ENCODE measurements around the gene INAVA.
"Not testable (repeated sequence)": the region's sequence is repeated elsewhere in the genome, so short reads cannot be mapped to it uniquely, and the experiment has no call there.

INAVA gene

GRCh38 chr1:200909757-200910239 lies 15.1 kb downstream of the INAVA start:
- Histone ChIP-seq H3F3A (ENCODE audit: control insufficient read depth, insufficient read depth) (no peaks in the 10 kb centered on the region), H3K9me2 (replicated peaks; ENCODE audit: control insufficient read depth, low read length) (no peaks in the 10 kb centered on the region), H3K4me1 (ENCODE audit: control insufficient read depth, low read length) (no peaks in the 10 kb centered on the region), H3K9me3 (ENCODE audit: control insufficient read depth, insufficient read depth, low read length) (no peaks in the 10 kb centered on the region), H4K20me1 (ENCODE audit: control insufficient read depth, insufficient read depth, low read depth, low read length) (no peaks in the 10 kb centered on the region), H3K4me3 (ENCODE audit: low read length) (no peak overlapping the region), H3K79me2 (ENCODE audit: control insufficient read depth, low read length) (no peaks in the 10 kb centered on the region), H3K27me3 (ENCODE audit: control insufficient read depth, low read length) (peaks cover 15% of the 10 kb centered on the region), H3K4me2 (ENCODE audit: low read length) (no peak overlapping the region), H3K36me3 (ENCODE audit: control insufficient read depth, low read length) (no peaks in the 10 kb centered on the region), H3K27ac (ENCODE audit: low read depth, low read length) (no peak overlapping the region)
- TF ChIP-seq EZH2phosphoT487 (IDR thresholded peaks at IDR 0.05; ENCODE audit: borderline replicate concordance, low read length) (no peak), CTCF (IDR thresholded peaks at IDR 0.05; ENCODE audit: low read depth, low read length, poor library complexity, severe bottlenecking) (no peak)

GRCh38 chr1:200911361-200911760 lies 16.7 kb downstream of the INAVA start:
- Histone ChIP-seq H3K79me2 (ENCODE audit: control insufficient read depth, low read length) (no peaks in the 10 kb centered on the region), H3F3A (ENCODE audit: control insufficient read depth, insufficient read depth) (no peaks in the 10 kb centered on the region), H4K20me1 (ENCODE audit: control insufficient read depth, insufficient read depth, low read depth, low read length) (no peaks in the 10 kb centered on the region), H3K4me2 (ENCODE audit: low read length) (no peak overlapping the region), H3K36me3 (ENCODE audit: control insufficient read depth, low read length) (no peaks in the 10 kb centered on the region), H3K9me3 (ENCODE audit: control insufficient read depth, insufficient read depth, low read length) (no peaks in the 10 kb centered on the region), H3K27ac (ENCODE audit: low read depth, low read length) (no peak overlapping the region), H3K9me2 (replicated peaks; ENCODE audit: control insufficient read depth, low read length) (no peaks in the 10 kb centered on the region), H3K4me3 (ENCODE audit: low read length) (no peak overlapping the region), H3K27me3 (ENCODE audit: control insufficient read depth, low read length) (peaks cover 15% of the 10 kb centered on the region), H3K4me1 (ENCODE audit: control insufficient read depth, low read length) (no peaks in the 10 kb centered on the region)
- TF ChIP-seq CTCF (IDR thresholded peaks at IDR 0.05; ENCODE audit: low read depth, low read length, poor library complexity, severe bottlenecking) (no peak), EZH2phosphoT487 (IDR thresholded peaks at IDR 0.05; ENCODE audit: borderline replicate concordance, low read length) (no peak)

DNA sequence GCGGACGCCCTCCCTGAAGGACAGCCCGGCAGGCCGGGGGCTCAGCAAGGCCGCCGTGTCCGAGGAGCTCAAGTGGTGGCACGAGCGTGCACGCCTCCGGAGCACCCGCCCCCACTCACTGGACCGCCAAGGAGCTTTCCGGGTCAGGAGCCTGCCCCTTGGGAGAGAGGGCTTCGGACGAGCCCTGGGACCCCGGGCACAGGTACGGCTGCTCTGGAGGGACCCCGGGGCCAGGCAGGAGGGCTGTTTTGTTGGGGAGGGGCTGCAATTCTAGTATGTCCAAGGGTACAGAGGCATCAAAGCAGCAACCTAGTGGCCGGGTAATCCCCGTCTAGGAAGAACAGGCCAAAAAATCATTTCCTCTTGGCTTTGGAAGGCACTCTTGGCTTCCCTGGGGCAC lies 17.2 kb downstream of the INAVA start:
- H3K4me3 ChIP-seq (ENCODE audit: low read length); H3K27ac ChIP-seq (ENCODE audit: low read depth, low read length); H3K4me1 ChIP-seq (ENCODE audit: control insufficient read depth, low read length); H3K36me3 ChIP-seq (ENCODE audit: control insufficient read depth, low read length); H3K9me2 ChIP-seq (replicated peaks; ENCODE audit: control insufficient read depth, low read length); H4K20me1 ChIP-seq (ENCODE audit: control insufficient read depth, insufficient read depth, low read depth, low read length); H3K79me2 ChIP-seq (ENCODE audit: control insufficient read depth, low read length); H3F3A ChIP-seq (ENCODE audit: control insufficient read depth, insufficient read depth); H3K4me2 ChIP-seq (ENCODE audit: low read length); H3K9me3 ChIP-seq (ENCODE audit: control insufficient read depth, insufficient read depth, low read length): not testable (repeated sequence)
- H3K27me3 ChIP-seq (ENCODE audit: control insufficient read depth, low read length), result peaks cover 13% of the 10 kb centered on the region

GRCh38 chr1:200912737-200913407 lies 18.2 kb downstream of the INAVA start:
- Histone ChIP-seq H3K79me2 (ENCODE audit: control insufficient read depth, low read length) (no peaks in the 10 kb centered on the region), H3K4me3 (ENCODE audit: low read length) (no peak overlapping the region), H4K20me1 (ENCODE audit: control insufficient read depth, insufficient read depth, low read depth, low read length) (no peaks in the 10 kb centered on the region), H3K9me2 (replicated peaks; ENCODE audit: control insufficient read depth, low read length) (no peaks in the 10 kb centered on the region), H3K27me3 (ENCODE audit: control insufficient read depth, low read length) (peaks cover 13% of the 10 kb centered on the region), H3K4me2 (ENCODE audit: low read length) (no peak overlapping the region), H3F3A (ENCODE audit: control insufficient read depth, insufficient read depth) (no peaks in the 10 kb centered on the region), H3K36me3 (ENCODE audit: control insufficient read depth, low read length) (no peaks in the 10 kb centered on the region), H3K9me3 (ENCODE audit: control insufficient read depth, insufficient read depth, low read length) (no peaks in the 10 kb centered on the region), H3K4me1 (ENCODE audit: control insufficient read depth, low read length) (no peaks in the 10 kb centered on the region), H3K27ac (ENCODE audit: low read depth, low read length) (no peak overlapping the region)
- no peak for TF ChIP-seq CTCF (IDR thresholded peaks at IDR 0.05; ENCODE audit: low read depth, low read length, poor library complexity, severe bottlenecking)
- no peak for TF ChIP-seq EZH2phosphoT487 (IDR thresholded peaks at IDR 0.05; ENCODE audit: borderline replicate concordance, low read length)

Data from DOHH2 (cell line).